ENCODE results near the gene YY1. TPM values are rescaled to one million over a fixed set of nuclear protein-coding genes. Genes with fewer than 3 reads are reported as not detected.

Gene YY1
- total RNA-seq, 1 donor from 2014 or later, result 64.3 TPM

Other genes with a start within 250 kb of the YY1 start
- 20.4 and 62.5 TPM in 2 replicates for gene EVL, start 173.7 kb upstream of the YY1 start, total RNA-seq
- gene DEGS2, start 79.5 kb upstream of the YY1 start, total RNA-seq, result 0.20 TPM in 1 of 2 replicates, not detected in the other
- gene SLC25A29, start 67.3 kb downstream of the YY1 start, total RNA-seq, result 48.3 and 92.2 TPM in 2 replicates
- gene SLC25A47, start 84.2 kb downstream of the YY1 start, total RNA-seq, result not detected in 2 replicates
- 10.6 and 14.9 TPM in 2 replicates for gene WDR25, start 137.3 kb downstream of the YY1 start, total RNA-seq

Data from renal cortical epithelial cell (primary cell).